OCI-LY1 (cell line): ENCODE data around the gene SLC6A19.

Experiments
- CTCF ChIP-seq: fragments of 200-600 bp; sonication (generic), shearing (Covaris generic); IDR thresholded peaks from 2 replicates; pipeline ENCODE4 v1.5.1; 2017; ENCODE audit warnings: mild to moderate bottlenecking, antibody characterized with exemption, low read length, moderate library complexity, mixed read lengths
- EZH2 ChIP-seq: fragments of 200-600 bp; sonication (generic), shearing (Covaris generic); IDR thresholded peaks from 2 replicates; pipeline ENCODE4 v1.8.0; 2017; ENCODE audit warnings: borderline replicate concordance, mixed run types, mild to moderate bottlenecking, antibody characterized with exemption, low read length, moderate library complexity, mixed read lengths

- TF ChIP-seq EZH2 (no peak), CTCF (no peak)
These were observed 23.7 kb downstream of the SLC6A19 start, which contains the start of gene SLC6A18 for GRCh38 chr5:1225081-1225480.
